HepG2 (cell line): ENCODE data around the gene PNP. TPM values are rescaled to one million over a fixed set of nuclear protein-coding genes. Genes with fewer than 3 reads are reported as not detected.

Source experiments
- ATAC-seq: fragments of 200-7000 bp; cut with Tn5 transposase; 3 replicates; pipeline ENCODE4 v1.9.1; 2020; ENCODE audit warnings: mild to moderate bottlenecking, moderate library complexity
- BruUV-seq: library from RNA; stranded (reverse); fragments of 400-500 nt; replicated peaks from 2 replicates; lab custom pipeline; 2021; lab: Mats Ljungman, UMichigan
- CTCF ChIA-PET: fragments of 300-600 bp; formaldehyde crosslinking; extraction: SDS; loops from one replicate; lab custom pipeline; 2021; ENCODE audit warnings: low total read pairs, inconsistent platforms, low intra/inter-chr PET ratio; lab: Yijun Ruan, JAX
- POLR2A ChIA-PET: fragments of 350-600 bp; sonication (Branson Sonifier 250); formaldehyde crosslinking; loops from one replicate; lab custom pipeline; 2020; ENCODE audit warnings: antibody characterized with exemption, inconsistent platforms; lab: Yijun Ruan, JAX
- DNase-seq: peaks from one replicate; pipeline ENCODE4 v3.0.0-alpha.2; 2015; ENCODE audit warnings: low spot score
- FAIRE-seq: peaks from 3 replicates; lab custom pipeline; 2011; peaks lifted over from hg19 to GRCh38; lab: Jason Lieb, UNC
- H2AFZ ChIP-seq: one replicate; pipeline ENCODE4 v1.6.1; 2011; ENCODE audit warnings: low read length, inconsistent platforms
- H3K27ac ChIP-seq: fragments of 300-600 bp; 3 replicates; pipeline ENCODE4 v1.8.0; 2011; ENCODE audit warnings: mixed run types, mild to moderate bottlenecking, mixed read lengths, low read length, inconsistent platforms; ENCODE audit not compliant: insufficient read depth; ENCODE audit errors: extremely low read length
- H3K27me3 ChIP-seq, 2 experiments: fragments of 200-600 bp in 1 of 2; 2 replicates in 1 of 2; 3 replicates in 1 of 2; pipeline versions ENCODE4 v1.6.0 to v1.8.0; 2011; ENCODE audit warnings: low read length in 2 of 2, mild to moderate bottlenecking in 2 of 2, moderate library complexity in 2 of 2, inconsistent platforms in 1 of 2; ENCODE audit not compliant: insufficient read depth in 2 of 2, control insufficient read depth in 1 of 2
- H3K36me3 ChIP-seq, 2 experiments: fragments of 200-600 bp in 1 of 2; replicated peaks in 1 of 2; 2 replicates in 1 of 2; 3 replicates in 1 of 2; pipeline versions ENCODE4 v1.5.1 to v1.8.0; 2011; ENCODE audit warnings: low read length in 2 of 2, inconsistent platforms in 1 of 2; ENCODE audit not compliant: insufficient read depth in 2 of 2, control insufficient read depth in 1 of 2
- H3K4me1 ChIP-seq: 2 replicates; pipeline ENCODE4 v1.5.1; 2012; ENCODE audit warnings: low read length, inconsistent platforms; ENCODE audit not compliant: insufficient read depth
- H3K4me2 ChIP-seq: 2 replicates; pipeline ENCODE4 v1.6.0; 2011; ENCODE audit warnings: low read depth, low read length, inconsistent platforms
- H3K4me3 ChIP-seq, 3 experiments: fragments of 200-600 bp in 1 of 3; sonication (generic), shearing (Covaris generic) in 1 of 3; replicated peaks in 1 of 3; 2 replicates each; pipeline ENCODE4 v1.5.1; 2011 to 2016; ENCODE audit warnings: low read length in 3 of 3, inconsistent platforms in 2 of 3, low read depth in 2 of 3, mild to moderate bottlenecking in 2 of 3, control low read depth in 1 of 3, mixed read lengths in 1 of 3; ENCODE audit not compliant: insufficient read depth in 1 of 3
- H3K79me2 ChIP-seq: one replicate; pipeline ENCODE4 v1.6.1; 2011; ENCODE audit warnings: low read length, inconsistent platforms; ENCODE audit not compliant: insufficient read depth
- H3K9ac ChIP-seq: 2 replicates; pipeline ENCODE4 v1.6.0; 2011; ENCODE audit warnings: mild to moderate bottlenecking, low read depth, low read length, inconsistent platforms; ENCODE audit not compliant: insufficient read depth
- H3K9me3 ChIP-seq: 2 replicates; pipeline ENCODE4 v1.5.1; 2012; ENCODE audit warnings: mild to moderate bottlenecking, low read length
- H4K20me1 ChIP-seq: 2 replicates; pipeline ENCODE4 v1.6.0; 2011; ENCODE audit warnings: inconsistent platforms, mild to moderate bottlenecking, low read length, moderate library complexity; ENCODE audit not compliant: insufficient read depth
- NRL ChIP-seq: sonication (generic); formaldehyde crosslinking; IDR thresholded peaks from 2 replicates; pipeline ENCODE4 v1.5.0; 2020; ENCODE audit warnings: missing genetic modification reagents, mild to moderate bottlenecking, moderate library complexity, borderline replicate concordance
- PAX8 ChIP-seq: sonication (generic); formaldehyde crosslinking; IDR thresholded peaks from 2 replicates; pipeline ENCODE4 v1.8.0; 2022; ENCODE audit warnings: mild to moderate bottlenecking, missing genetic modification reagents, borderline replicate concordance
- RNF219 ChIP-seq: sonication (generic); formaldehyde crosslinking; IDR thresholded peaks from 2 replicates; pipeline ENCODE4 v1.5.0; 2020; ENCODE audit warnings: mild to moderate bottlenecking, missing genetic modification reagents
- SMAD3 ChIP-seq: sonication (generic); formaldehyde crosslinking; IDR thresholded peaks from 2 replicates; pipeline ENCODE4 v1.4.0; 2020; ENCODE audit warnings: missing genetic modification reagents
- SUZ12 ChIP-seq: fragments of 150-350 bp; IDR thresholded peaks from 2 replicates; pipeline ENCODE4 v1.6.1; 2014; ENCODE audit warnings: low read depth, low read length
- THRA ChIP-seq: sonication (generic); formaldehyde crosslinking; IDR thresholded peaks from 2 replicates; pipeline ENCODE4 v1.4.0; 2020; ENCODE audit warnings: missing genetic modification reagents, borderline replicate concordance
- ZFP62 ChIP-seq: sonication (generic); formaldehyde crosslinking; IDR thresholded peaks from 2 replicates; pipeline ENCODE4 v1.4.0; 2020; ENCODE audit warnings: missing genetic modification reagents
- ZNF292 ChIP-seq: sonication (generic); formaldehyde crosslinking; IDR thresholded peaks from 2 replicates; pipeline ENCODE4 v1.8.1; 2022; ENCODE audit warnings: mild to moderate bottlenecking, low read depth, missing genetic modification reagents, borderline replicate concordance
- ZNF772 ChIP-seq: sonication (generic); formaldehyde crosslinking; IDR thresholded peaks from 2 replicates; pipeline ENCODE4 v1.5.0; 2020; ENCODE audit warnings: mild to moderate bottlenecking, missing genetic modification reagents
- WGBS: methylation state at CpG from one replicate; pipeline ENCODE4 v1.1.6; 2017; ENCODE audit warnings: low lambda C conversion rate; 5-methylcytosine and 5-hydroxymethylcytosine counted together
- in situ Hi-C: cut with HindIII; loops from 2 replicates; pipeline ENCODE4 v1.10.0; 2017; ENCODE audit warnings: low pct_unique_long_range_greater_than_20kb; ENCODE audit not compliant: extremely low pct_ligation_motif_present
- intact Hi-C: fragments of 100-400 bp; cut with micrococcal nuclease; formaldehyde crosslinking; loops from one replicate; pipeline ENCODE4 v1.10.0; 2022; ENCODE audit not compliant: unreplicated experiment
- polyA plus RNA-seq, 8 experiments: library from polyadenylated mRNA; depleted of rRNA in 3 of 8; stranded (reverse) in 7 of 8; unstranded in 1 of 8; fragments of >200 nt; fragmentation: Illumina TruSeq in 4 of 8; extraction: Trizol in 4 of 8; gene quantifications; 2 replicates each; pipeline versions ENCODE4 v1.2.1 to v1.2.3, GENCODE V29; 2011 to 2016; ENCODE audit warnings: low read depth in 4 of 8, missing spikeins in 1 of 8, mixed read lengths in 1 of 8; ENCODE audit not compliant: insufficient read depth in 1 of 8
- total RNA-seq, 5 experiments: library from RNA; depleted of rRNA; stranded (reverse); fragments of >200 nt; fragmentation: Illumina TruSeq; extraction: Trizol; gene quantifications; 2 replicates each; pipeline ENCODE4 v1.2.3, GENCODE V29; 2016; ENCODE audit warnings: low read depth in 1 of 5
- TF ChIP-seq, protein P1 (sequence below): sonication (generic); formaldehyde crosslinking; IDR thresholded peaks from 2 replicates; pipeline ENCODE4 v1.5.0; 2020; ENCODE audit warnings: missing genetic modification reagents
- TF ChIP-seq, protein P2 (sequence below): IDR thresholded peaks from 2 replicates; pipeline ENCODE4 v1.6.1; 2016; ENCODE audit warnings: missing genetic modification reagents, missing compliant biosample characterization
- TF ChIP-seq, protein P3 (sequence below): sonication (generic); formaldehyde crosslinking; IDR thresholded peaks from 2 replicates; pipeline ENCODE4 v1.9.0; 2021; ENCODE audit warnings: mild to moderate bottlenecking, missing genetic modification reagents

PNP gene
- total and polyA plus RNA-seq, 2 of the 13 experiments (the other 11 are each of a cell fraction or from before 2014, with no cell fraction given), result 45.4 to 74.8 TPM

- Histone ChIP-seq H3K4me3 (no peak overlapping the region), H3K9ac (no peak overlapping the region), H3K27me3 (no peaks in the 10 kb centered on the region), H3K36me3 (peaks cover 19 to 45% of the 10 kb centered on the region in 2 experiments), H4K20me1 (no peaks in the 10 kb centered on the region), H3K4me2 (no peak overlapping the region), H3K9me3 (no peaks in the 10 kb centered on the region), H3K27ac (no peak overlapping the region), H2AFZ (no peak overlapping the region), H3K4me1 (peaks cover 11% of the 10 kb centered on the region), H3K79me2 (no peaks in the 10 kb centered on the region)
- CTCF ChIA-PET, result no interaction called here
- ATAC-seq (no peak), FAIRE-seq (no peak), DNase-seq (no peak)
- WGBS, result 97% methylated on average over 1 of the region's 1 CpG
- POLR2A ChIA-PET, result interaction anchor here (0.8 kb wide), 1 partner anchor 16 kb away, joined by 3 read pairs; the partner anchor contains the start of gene PIP4P1
- intact Hi-C loops, result no loop called here
- no TSS peak for BruUV-seq
- in situ Hi-C loops, result no loop called here
- no peak for TF ChIP-seq ZNF772 (CRISPR knock-in tag)
- TF ChIP-seq ZNF292 (CRISPR knock-in tag), result no peak
- TF ChIP-seq, protein P1, sequence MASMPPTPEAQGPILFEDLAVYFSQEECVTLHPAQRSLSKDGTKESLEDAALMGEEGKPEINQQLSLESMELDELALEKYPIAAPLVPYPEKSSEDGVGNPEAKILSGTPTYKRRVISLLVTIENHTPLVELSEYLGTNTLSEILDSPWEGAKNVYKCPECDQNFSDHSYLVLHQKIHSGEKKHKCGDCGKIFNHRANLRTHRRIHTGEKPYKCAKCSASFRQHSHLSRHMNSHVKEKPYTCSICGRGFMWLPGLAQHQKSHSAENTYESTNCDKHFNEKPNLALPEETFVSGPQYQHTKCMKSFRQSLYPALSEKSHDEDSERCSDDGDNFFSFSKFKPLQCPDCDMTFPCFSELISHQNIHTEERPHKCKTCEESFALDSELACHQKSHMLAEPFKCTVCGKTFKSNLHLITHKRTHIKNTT, result no peak
- TF ChIP-seq ZFP62 (CRISPR knock-in tag), result no peak
- TF ChIP-seq RNF219 (CRISPR knock-in tag), result no peak
- no peak for TF ChIP-seq SMAD3 (CRISPR knock-in tag)
- TF ChIP-seq, protein P2, sequence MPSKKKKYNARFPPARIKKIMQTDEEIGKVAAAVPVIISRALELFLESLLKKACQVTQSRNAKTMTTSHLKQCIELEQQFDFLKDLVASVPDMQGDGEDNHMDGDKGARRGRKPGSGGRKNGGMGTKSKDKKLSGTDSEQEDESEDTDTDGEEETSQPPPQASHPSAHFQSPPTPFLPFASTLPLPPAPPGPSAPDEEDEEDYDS, result no peak
- no peak for TF ChIP-seq PAX8 (CRISPR knock-in tag)
- TF ChIP-seq NRL (CRISPR knock-in tag), result no peak
- TF ChIP-seq, protein P3, sequence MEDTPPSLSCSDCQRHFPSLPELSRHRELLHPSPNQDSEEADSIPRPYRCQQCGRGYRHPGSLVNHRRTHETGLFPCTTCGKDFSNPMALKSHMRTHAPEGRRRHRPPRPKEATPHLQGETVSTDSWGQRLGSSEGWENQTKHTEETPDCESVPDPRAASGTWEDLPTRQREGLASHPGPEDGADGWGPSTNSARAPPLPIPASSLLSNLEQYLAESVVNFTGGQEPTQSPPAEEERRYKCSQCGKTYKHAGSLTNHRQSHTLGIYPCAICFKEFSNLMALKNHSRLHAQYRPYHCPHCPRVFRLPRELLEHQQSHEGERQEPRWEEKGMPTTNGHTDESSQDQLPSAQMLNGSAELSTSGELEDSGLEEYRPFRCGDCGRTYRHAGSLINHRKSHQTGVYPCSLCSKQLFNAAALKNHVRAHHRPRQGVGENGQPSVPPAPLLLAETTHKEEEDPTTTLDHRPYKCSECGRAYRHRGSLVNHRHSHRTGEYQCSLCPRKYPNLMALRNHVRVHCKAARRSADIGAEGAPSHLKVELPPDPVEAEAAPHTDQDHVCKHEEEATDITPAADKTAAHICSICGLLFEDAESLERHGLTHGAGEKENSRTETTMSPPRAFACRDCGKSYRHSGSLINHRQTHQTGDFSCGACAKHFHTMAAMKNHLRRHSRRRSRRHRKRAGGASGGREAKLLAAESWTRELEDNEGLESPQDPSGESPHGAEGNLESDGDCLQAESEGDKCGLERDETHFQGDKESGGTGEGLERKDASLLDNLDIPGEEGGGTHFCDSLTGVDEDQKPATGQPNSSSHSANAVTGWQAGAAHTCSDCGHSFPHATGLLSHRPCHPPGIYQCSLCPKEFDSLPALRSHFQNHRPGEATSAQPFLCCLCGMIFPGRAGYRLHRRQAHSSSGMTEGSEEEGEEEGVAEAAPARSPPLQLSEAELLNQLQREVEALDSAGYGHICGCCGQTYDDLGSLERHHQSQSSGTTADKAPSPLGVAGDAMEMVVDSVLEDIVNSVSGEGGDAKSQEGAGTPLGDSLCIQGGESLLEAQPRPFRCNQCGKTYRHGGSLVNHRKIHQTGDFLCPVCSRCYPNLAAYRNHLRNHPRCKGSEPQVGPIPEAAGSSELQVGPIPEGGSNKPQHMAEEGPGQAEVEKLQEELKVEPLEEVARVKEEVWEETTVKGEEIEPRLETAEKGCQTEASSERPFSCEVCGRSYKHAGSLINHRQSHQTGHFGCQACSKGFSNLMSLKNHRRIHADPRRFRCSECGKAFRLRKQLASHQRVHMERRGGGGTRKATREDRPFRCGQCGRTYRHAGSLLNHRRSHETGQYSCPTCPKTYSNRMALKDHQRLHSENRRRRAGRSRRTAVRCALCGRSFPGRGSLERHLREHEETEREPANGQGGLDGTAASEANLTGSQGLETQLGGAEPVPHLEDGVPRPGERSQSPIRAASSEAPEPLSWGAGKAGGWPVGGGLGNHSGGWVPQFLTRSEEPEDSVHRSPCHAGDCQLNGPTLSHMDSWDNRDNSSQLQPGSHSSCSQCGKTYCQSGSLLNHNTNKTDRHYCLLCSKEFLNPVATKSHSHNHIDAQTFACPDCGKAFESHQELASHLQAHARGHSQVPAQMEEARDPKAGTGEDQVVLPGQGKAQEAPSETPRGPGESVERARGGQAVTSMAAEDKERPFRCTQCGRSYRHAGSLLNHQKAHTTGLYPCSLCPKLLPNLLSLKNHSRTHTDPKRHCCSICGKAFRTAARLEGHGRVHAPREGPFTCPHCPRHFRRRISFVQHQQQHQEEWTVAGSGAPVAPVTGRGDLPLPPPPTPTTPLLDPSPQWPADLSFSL, result no peak
- TF ChIP-seq SUZ12, result no peak
- TF ChIP-seq THRA (CRISPR knock-in tag), result no peak
Measured at GRCh38 chr14:20477211-20477876, 8.1 kb downstream of the PNP start.
